WTC11 (cell line): Measurements from ENCODE around the gene RSAD1. TPM values are rescaled to one million over a fixed set of nuclear protein-coding genes. Genes with fewer than 3 reads are reported as not detected.
A peak's percentile ranks its signal among the peaks of the same experiment; 100 is the strongest.

Experiments
- ATAC-seq: fragments of 200-7000 bp; cut with Tn5 transposase; 2 replicates; pipeline ENCODE4 v1.10.0; 2021; ENCODE audit warnings: mild to moderate bottlenecking, moderate library complexity
- CTCF ChIA-PET: fragments of 300-600 bp; sonication (Branson Sonifier 250); formaldehyde crosslinking; loops from one replicate; lab custom pipeline; 2021; ENCODE audit warnings: antibody characterized with exemption; lab: Charles Lee
- POLR2A ChIA-PET: fragments of 350-600 bp; sonication (Branson Sonifier 250); formaldehyde crosslinking; loops from one replicate; lab custom pipeline; 2021; ENCODE audit warnings: antibody characterized with exemption; lab: Charles Lee
- DNase-seq: peaks from one replicate; pipeline ENCODE4 v3.0.0; 2021; ENCODE audit warnings: low spot score
- H3K27ac Mint-ChIP-seq: 2 replicates; pipeline ENCODE4 v1.8.0; 2021; ENCODE audit warnings: mixed read lengths
- H3K27me3 Mint-ChIP-seq: 2 replicates; pipeline ENCODE4 v1.8.0; 2021; ENCODE audit warnings: low read depth, mild to moderate bottlenecking, moderate library complexity, mixed read lengths
- H3K36me3 Mint-ChIP-seq: 2 replicates; pipeline ENCODE4 v1.8.0; 2021; ENCODE audit warnings: mixed read lengths
- H3K4me1 Mint-ChIP-seq: 2 replicates; pipeline ENCODE4 v1.8.0; 2022; ENCODE audit warnings: mixed read lengths
- H3K4me3 Mint-ChIP-seq: 2 replicates; pipeline ENCODE4 v1.8.0; 2021; ENCODE audit warnings: mild to moderate bottlenecking, moderate library complexity, mixed read lengths
- H3K9me3 Mint-ChIP-seq: 2 replicates; pipeline ENCODE4 v1.8.0; 2021; ENCODE audit warnings: mixed read lengths
- ESRRA ChIP-seq: sonication (generic); formaldehyde crosslinking; IDR thresholded peaks from 2 replicates; pipeline ENCODE4 v1.8.1; 2022; ENCODE audit warnings: mild to moderate bottlenecking, missing genetic modification reagents, borderline replicate concordance
- ETV6 ChIP-seq: sonication (generic); formaldehyde crosslinking; IDR thresholded peaks from 2 replicates; pipeline ENCODE4 v1.8.1; 2022; ENCODE audit warnings: mild to moderate bottlenecking, missing genetic modification reagents
- FOXP1 ChIP-seq: sonication (generic); formaldehyde crosslinking; IDR thresholded peaks from 2 replicates; pipeline ENCODE4 v1.8.0; 2022; ENCODE audit warnings: missing genetic modification reagents, mild to moderate bottlenecking, moderate library complexity, borderline replicate concordance
- MAX ChIP-seq: sonication (generic); formaldehyde crosslinking; IDR thresholded peaks from 2 replicates; pipeline ENCODE4 v1.8.0; 2022; ENCODE audit warnings: mild to moderate bottlenecking, missing genetic modification reagents
- MYBL2 ChIP-seq: sonication (generic); formaldehyde crosslinking; IDR thresholded peaks from 2 replicates; pipeline ENCODE4 v1.8.1; 2023; ENCODE audit warnings: mild to moderate bottlenecking, moderate library complexity, missing genetic modification reagents
- NFE2L1 ChIP-seq: sonication (generic); formaldehyde crosslinking; IDR thresholded peaks from 2 replicates; pipeline ENCODE4 v1.8.1; 2023; ENCODE audit warnings: missing genetic modification reagents
- RELA ChIP-seq: sonication (generic); formaldehyde crosslinking; IDR thresholded peaks from 2 replicates; pipeline ENCODE4 v1.8.1; 2022; ENCODE audit warnings: missing genetic modification reagents, mild to moderate bottlenecking, borderline replicate concordance
- SMAD3 ChIP-seq: sonication (generic); formaldehyde crosslinking; IDR thresholded peaks from 2 replicates; pipeline ENCODE4 v1.8.0; 2022; ENCODE audit warnings: missing genetic modification reagents, mild to moderate bottlenecking, borderline replicate concordance
- SP1 ChIP-seq: sonication (generic); formaldehyde crosslinking; conservative IDR thresholded peaks from 2 replicates; pipeline ENCODE4 v1.8.1; 2022; ENCODE audit warnings: missing genetic modification reagents
- TP53 ChIP-seq: sonication (generic); formaldehyde crosslinking; IDR thresholded peaks from 2 replicates; pipeline ENCODE4 v1.8.1; 2023; ENCODE audit warnings: mild to moderate bottlenecking, missing genetic modification reagents
- ZBTB21 ChIP-seq: sonication (generic); formaldehyde crosslinking; IDR thresholded peaks from 2 replicates; pipeline ENCODE4 v1.8.1; 2023; ENCODE audit warnings: mild to moderate bottlenecking, missing genetic modification reagents, borderline replicate concordance
- ZMAT4 ChIP-seq: fragments of 250-450 bp; sonication (Bioruptor Pico); IDR thresholded peaks from 2 replicates; pipeline ENCODE4 v1.9.0; 2021; ENCODE audit warnings: mild to moderate bottlenecking
- ZNF121 ChIP-seq: sonication (generic); formaldehyde crosslinking; IDR thresholded peaks from 2 replicates; pipeline ENCODE4 v1.8.0; 2023; ENCODE audit warnings: missing genetic modification reagents
- ZNF396 ChIP-seq: fragments of 250-450 bp; sonication (Bioruptor Pico); IDR thresholded peaks from 2 replicates; pipeline ENCODE4 v1.8.0; 2021; ENCODE audit warnings: mild to moderate bottlenecking, moderate library complexity, borderline replicate concordance
- ZNF423 ChIP-seq: fragments of 250-450 bp; sonication (Bioruptor Pico); IDR thresholded peaks from 2 replicates; pipeline ENCODE4 v2.1.2; 2022; ENCODE audit warnings: mild to moderate bottlenecking, moderate library complexity
- ZSCAN18 ChIP-seq: fragments of 250-450 bp; sonication (Bioruptor Pico); IDR thresholded peaks from 2 replicates; pipeline ENCODE4 v2.1.2; 2022; ENCODE audit warnings: mild to moderate bottlenecking, moderate library complexity
- total RNA-seq: library from RNA; stranded (reverse); gene quantifications from 3 replicates; pipeline ENCODE4 v1.2.3, GENCODE V29; 2021
- TF ChIP-seq, protein P1 (sequence below): sonication (generic); formaldehyde crosslinking; IDR thresholded peaks from 2 replicates; pipeline ENCODE4 v1.8.0; 2022; ENCODE audit warnings: missing genetic modification reagents
- TF ChIP-seq, protein P2 (sequence below): sonication (generic); formaldehyde crosslinking; IDR thresholded peaks from 2 replicates; pipeline ENCODE4 v1.8.1; 2023; ENCODE audit warnings: mild to moderate bottlenecking, missing genetic modification reagents
- TF ChIP-seq, protein P3 (sequence below): sonication (generic); formaldehyde crosslinking; IDR thresholded peaks from 2 replicates; pipeline ENCODE4 v1.8.0; 2023; ENCODE audit warnings: mild to moderate bottlenecking, missing genetic modification reagents
- TF ChIP-seq, protein P4 (sequence below): sonication (generic); formaldehyde crosslinking; conservative IDR thresholded peaks from 2 replicates; pipeline ENCODE4 v1.8.1; 2023; ENCODE audit warnings: mild to moderate bottlenecking, low read depth, missing genetic modification reagents, moderate library complexity
- TF ChIP-seq, protein P5 (sequence below): fragments of 250-450 bp; sonication (Bioruptor Pico); IDR thresholded peaks from 2 replicates; pipeline ENCODE4 v1.9.0; 2021; ENCODE audit warnings: mild to moderate bottlenecking

The RSAD1 gene
- total RNA-seq, 1 experiment from 2014 or later = 35.1 TPM

DNA sequence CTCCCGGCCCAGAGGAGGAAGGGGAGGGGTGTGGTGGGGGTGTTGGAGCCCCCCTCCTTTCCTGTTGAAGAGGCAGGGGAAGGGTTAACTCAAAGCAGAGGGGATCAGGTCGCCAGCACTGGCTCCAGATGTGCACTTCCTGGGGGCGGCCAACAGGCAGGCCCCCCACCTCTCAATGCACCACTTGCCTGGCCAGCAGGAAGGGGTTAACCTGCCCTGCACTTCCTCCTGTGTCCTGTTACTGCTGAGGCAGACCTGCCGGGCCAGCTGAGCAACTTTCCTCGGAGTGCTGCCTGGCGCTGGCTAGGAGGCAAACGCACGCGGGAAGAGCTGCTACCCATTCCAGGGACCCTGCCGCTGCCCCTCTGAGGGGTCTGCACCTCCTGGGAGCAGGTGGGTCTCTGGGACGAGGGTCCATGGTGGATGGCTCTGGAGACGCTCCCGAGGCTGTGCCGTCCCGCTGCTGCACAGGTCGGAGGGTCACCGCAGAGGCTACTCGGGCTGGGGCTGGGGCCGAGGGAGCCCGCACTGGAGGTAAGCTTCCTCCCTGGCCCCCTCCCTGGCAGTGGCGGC is 53.9 kb downstream of the RSAD1 start, which contains the start of gene EPN3:
EPN3 (plus strand) TSS at position 284 of the 573 bp plus-strand sequence. CDS start 3,822 bp downstream, outside the sequence.
- CTCF ChIA-PET = interaction anchor here (0.6 to 3.7 kb wide), 17 partner anchors 10 to 139 kb away, joined by 3 to 24 read pairs (median 5); no protein-coding TSS in a partner anchor
- Mint-ChIP-seq H3K36me3 (peaks cover 11% of the 10 kb centered on the region; the same call in 1 of the 2 replicates), H3K27ac (no peak within 1 kb of the TSS), H3K4me1 (peaks cover 39% of the 10 kb centered on the region), H3K4me3 (peak within 1 kb of the TSS; percentile 87)
- peak; percentile 61 for DNase-seq
- ATAC-seq = peak; percentile 66
- 0 out of 2 replicates have a peak, but pooled peaks have one; percentile 53 for TF ChIP-seq NFE2L1
- TF ChIP-seq, protein P1, sequence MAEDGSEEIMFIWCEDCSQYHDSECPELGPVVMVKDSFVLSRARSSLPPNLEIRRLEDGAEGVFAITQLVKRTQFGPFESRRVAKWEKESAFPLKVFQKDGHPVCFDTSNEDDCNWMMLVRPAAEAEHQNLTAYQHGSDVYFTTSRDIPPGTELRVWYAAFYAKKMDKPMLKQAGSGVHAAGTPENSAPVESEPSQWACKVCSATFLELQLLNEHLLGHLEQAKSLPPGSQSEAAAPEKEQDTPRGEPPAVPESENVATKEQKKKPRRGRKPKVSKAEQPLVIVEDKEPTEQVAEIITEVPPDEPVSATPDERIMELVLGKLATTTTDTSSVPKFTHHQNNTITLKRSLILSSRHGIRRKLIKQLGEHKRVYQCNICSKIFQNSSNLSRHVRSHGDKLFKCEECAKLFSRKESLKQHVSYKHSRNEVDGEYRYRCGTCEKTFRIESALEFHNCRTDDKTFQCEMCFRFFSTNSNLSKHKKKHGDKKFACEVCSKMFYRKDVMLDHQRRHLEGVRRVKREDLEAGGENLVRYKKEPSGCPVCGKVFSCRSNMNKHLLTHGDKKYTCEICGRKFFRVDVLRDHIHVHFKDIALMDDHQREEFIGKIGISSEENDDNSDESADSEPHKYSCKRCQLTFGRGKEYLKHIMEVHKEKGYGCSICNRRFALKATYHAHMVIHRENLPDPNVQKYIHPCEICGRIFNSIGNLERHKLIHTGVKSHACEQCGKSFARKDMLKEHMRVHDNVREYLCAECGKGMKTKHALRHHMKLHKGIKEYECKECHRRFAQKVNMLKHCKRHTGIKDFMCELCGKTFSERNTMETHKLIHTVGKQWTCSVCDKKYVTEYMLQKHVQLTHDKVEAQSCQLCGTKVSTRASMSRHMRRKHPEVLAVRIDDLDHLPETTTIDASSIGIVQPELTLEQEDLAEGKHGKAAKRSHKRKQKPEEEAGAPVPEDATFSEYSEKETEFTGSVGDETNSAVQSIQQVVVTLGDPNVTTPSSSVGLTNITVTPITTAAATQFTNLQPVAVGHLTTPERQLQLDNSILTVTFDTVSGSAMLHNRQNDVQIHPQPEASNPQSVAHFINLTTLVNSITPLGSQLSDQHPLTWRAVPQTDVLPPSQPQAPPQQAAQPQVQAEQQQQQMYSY (CRISPR knock-in tag) = no peak
- TF ChIP-seq, protein P2, sequence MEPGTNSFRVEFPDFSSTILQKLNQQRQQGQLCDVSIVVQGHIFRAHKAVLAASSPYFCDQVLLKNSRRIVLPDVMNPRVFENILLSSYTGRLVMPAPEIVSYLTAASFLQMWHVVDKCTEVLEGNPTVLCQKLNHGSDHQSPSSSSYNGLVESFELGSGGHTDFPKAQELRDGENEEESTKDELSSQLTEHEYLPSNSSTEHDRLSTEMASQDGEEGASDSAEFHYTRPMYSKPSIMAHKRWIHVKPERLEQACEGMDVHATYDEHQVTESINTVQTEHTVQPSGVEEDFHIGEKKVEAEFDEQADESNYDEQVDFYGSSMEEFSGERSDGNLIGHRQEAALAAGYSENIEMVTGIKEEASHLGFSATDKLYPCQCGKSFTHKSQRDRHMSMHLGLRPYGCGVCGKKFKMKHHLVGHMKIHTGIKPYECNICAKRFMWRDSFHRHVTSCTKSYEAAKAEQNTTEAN = 0 out of 2 replicates have a peak, but pooled peaks have one; percentile 66
- TF ChIP-seq FOXP1 (CRISPR knock-in tag) = peak; percentile 17; the same call in 1 of the 2 replicates
- TF ChIP-seq SMAD3 (CRISPR knock-in tag) = no peak
- TF ChIP-seq MYBL2 (CRISPR knock-in tag) = 0 out of 2 replicates have a peak, but pooled peaks have one; percentile 51
- TF ChIP-seq ESRRA (CRISPR knock-in tag) = 0 out of 2 replicates have a peak, but pooled peaks have one; percentile 25
- TF ChIP-seq MAX (CRISPR knock-in tag) = peak; percentile 54; the same call in 1 of the 2 replicates
- peak; percentile 63; the same call in 1 of the 2 replicates for TF ChIP-seq ZBTB21 (CRISPR knock-in tag)
- TF ChIP-seq ZNF423 (CRISPR knock-in tag) = peak; percentile 22; the same call in 1 of the 2 replicates
- TF ChIP-seq SP1 = peak; percentile 64
- TF ChIP-seq ETV6 = peak; percentile 64
- TF ChIP-seq TP53 (CRISPR knock-in tag) = no peak
- TF ChIP-seq, protein P3, sequence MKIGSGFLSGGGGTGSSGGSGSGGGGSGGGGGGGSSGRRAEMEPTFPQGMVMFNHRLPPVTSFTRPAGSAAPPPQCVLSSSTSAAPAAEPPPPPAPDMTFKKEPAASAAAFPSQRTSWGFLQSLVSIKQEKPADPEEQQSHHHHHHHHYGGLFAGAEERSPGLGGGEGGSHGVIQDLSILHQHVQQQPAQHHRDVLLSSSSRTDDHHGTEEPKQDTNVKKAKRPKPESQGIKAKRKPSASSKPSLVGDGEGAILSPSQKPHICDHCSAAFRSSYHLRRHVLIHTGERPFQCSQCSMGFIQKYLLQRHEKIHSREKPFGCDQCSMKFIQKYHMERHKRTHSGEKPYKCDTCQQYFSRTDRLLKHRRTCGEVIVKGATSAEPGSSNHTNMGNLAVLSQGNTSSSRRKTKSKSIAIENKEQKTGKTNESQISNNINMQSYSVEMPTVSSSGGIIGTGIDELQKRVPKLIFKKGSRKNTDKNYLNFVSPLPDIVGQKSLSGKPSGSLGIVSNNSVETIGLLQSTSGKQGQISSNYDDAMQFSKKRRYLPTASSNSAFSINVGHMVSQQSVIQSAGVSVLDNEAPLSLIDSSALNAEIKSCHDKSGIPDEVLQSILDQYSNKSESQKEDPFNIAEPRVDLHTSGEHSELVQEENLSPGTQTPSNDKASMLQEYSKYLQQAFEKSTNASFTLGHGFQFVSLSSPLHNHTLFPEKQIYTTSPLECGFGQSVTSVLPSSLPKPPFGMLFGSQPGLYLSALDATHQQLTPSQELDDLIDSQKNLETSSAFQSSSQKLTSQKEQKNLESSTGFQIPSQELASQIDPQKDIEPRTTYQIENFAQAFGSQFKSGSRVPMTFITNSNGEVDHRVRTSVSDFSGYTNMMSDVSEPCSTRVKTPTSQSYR (CRISPR knock-in tag) = peak; percentile 70; the same call in 1 of the 2 replicates
- TF ChIP-seq, protein P4, sequence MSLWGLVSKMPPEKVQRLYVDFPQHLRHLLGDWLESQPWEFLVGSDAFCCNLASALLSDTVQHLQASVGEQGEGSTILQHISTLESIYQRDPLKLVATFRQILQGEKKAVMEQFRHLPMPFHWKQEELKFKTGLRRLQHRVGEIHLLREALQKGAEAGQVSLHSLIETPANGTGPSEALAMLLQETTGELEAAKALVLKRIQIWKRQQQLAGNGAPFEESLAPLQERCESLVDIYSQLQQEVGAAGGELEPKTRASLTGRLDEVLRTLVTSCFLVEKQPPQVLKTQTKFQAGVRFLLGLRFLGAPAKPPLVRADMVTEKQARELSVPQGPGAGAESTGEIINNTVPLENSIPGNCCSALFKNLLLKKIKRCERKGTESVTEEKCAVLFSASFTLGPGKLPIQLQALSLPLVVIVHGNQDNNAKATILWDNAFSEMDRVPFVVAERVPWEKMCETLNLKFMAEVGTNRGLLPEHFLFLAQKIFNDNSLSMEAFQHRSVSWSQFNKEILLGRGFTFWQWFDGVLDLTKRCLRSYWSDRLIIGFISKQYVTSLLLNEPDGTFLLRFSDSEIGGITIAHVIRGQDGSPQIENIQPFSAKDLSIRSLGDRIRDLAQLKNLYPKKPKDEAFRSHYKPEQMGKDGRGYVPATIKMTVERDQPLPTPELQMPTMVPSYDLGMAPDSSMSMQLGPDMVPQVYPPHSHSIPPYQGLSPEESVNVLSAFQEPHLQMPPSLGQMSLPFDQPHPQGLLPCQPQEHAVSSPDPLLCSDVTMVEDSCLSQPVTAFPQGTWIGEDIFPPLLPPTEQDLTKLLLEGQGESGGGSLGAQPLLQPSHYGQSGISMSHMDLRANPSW (CRISPR knock-in tag) = no peak
- TF ChIP-seq ZNF396 (CRISPR knock-in tag) = no peak
- TF ChIP-seq, protein P5, sequence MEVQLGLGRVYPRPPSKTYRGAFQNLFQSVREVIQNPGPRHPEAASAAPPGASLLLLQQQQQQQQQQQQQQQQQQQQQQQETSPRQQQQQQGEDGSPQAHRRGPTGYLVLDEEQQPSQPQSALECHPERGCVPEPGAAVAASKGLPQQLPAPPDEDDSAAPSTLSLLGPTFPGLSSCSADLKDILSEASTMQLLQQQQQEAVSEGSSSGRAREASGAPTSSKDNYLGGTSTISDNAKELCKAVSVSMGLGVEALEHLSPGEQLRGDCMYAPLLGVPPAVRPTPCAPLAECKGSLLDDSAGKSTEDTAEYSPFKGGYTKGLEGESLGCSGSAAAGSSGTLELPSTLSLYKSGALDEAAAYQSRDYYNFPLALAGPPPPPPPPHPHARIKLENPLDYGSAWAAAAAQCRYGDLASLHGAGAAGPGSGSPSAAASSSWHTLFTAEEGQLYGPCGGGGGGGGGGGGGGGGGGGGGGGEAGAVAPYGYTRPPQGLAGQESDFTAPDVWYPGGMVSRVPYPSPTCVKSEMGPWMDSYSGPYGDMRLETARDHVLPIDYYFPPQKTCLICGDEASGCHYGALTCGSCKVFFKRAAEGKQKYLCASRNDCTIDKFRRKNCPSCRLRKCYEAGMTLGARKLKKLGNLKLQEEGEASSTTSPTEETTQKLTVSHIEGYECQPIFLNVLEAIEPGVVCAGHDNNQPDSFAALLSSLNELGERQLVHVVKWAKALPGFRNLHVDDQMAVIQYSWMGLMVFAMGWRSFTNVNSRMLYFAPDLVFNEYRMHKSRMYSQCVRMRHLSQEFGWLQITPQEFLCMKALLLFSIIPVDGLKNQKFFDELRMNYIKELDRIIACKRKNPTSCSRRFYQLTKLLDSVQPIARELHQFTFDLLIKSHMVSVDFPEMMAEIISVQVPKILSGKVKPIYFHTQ (CRISPR knock-in tag) = no peak
- TF ChIP-seq ZNF121 (CRISPR knock-in tag) = peak; percentile 83
- no peak for TF ChIP-seq ZSCAN18
- no peak for TF ChIP-seq ZMAT4 (CRISPR knock-in tag)
- no peak for TF ChIP-seq RELA (CRISPR knock-in tag)
- TF ChIP-seq, all 79 proteins: peak for 12
- H3K9me3 Mint-ChIP-seq = no peaks in the 10 kb centered on the region
- POLR2A ChIA-PET = interaction anchor here (0.8 to 3.0 kb wide), 3 partner anchors 10 to 28 kb away, joined by 3 to 8 read pairs (median 4); partner anchors contain the start of gene CACNA1G
- peaks cover 26% of the 10 kb centered on the region for H3K27me3 Mint-ChIP-seq
